ENCODE results near the gene COL4A2.

DNA sequence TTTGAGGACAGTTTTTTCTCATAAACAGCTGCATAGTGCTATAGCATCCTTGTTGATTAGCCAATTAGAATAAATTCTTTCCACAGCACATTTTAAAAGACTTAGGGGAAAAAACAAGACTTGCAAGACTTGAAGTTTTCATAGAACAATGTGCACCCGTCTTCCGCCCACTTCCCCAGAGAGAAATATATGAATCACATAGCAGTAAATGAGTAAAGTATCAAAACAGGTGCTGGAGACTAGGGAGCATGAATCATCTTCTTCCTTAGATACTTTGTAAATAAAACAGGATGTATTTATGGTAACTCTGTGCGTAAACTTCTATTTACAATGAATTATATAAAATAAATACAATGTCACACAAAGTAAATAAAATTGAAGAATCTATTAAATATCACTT is 75.1 kb downstream of the COL4A2 start:
- TF ChIP-seq, protein P1, sequence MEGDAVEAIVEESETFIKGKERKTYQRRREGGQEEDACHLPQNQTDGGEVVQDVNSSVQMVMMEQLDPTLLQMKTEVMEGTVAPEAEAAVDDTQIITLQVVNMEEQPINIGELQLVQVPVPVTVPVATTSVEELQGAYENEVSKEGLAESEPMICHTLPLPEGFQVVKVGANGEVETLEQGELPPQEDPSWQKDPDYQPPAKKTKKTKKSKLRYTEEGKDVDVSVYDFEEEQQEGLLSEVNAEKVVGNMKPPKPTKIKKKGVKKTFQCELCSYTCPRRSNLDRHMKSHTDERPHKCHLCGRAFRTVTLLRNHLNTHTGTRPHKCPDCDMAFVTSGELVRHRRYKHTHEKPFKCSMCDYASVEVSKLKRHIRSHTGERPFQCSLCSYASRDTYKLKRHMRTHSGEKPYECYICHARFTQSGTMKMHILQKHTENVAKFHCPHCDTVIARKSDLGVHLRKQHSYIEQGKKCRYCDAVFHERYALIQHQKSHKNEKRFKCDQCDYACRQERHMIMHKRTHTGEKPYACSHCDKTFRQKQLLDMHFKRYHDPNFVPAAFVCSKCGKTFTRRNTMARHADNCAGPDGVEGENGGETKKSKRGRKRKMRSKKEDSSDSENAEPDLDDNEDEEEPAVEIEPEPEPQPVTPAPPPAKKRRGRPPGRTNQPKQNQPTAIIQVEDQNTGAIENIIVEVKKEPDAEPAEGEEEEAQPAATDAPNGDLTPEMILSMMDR (conservative IDR thresholded peaks at IDR 0.05; ENCODE audit: low read depth, low read length): no peak
- TF ChIP-seq EZH2phosphoT487 (IDR thresholded peaks at IDR 0.05; ENCODE audit: borderline replicate concordance, low read length): no peak
- TF ChIP-seq EZH2 (IDR thresholded peaks at IDR 0.05; ENCODE audit: low read length, unreplicated experiment): no peak
